22Rv1 (cell line): ENCODE results near the gene RALGPS1.

Source experiments
- CTCF ChIP-seq: fragments of 450-650 bp; IDR thresholded peaks from 2 replicates; pipeline ENCODE4 v1.5.1; 2017; ENCODE audit warnings: mild to moderate bottlenecking
- ZFX ChIP-seq: fragments of 450-650 bp; IDR thresholded peaks from 2 replicates; pipeline ENCODE4 v1.6.1; 2017; ENCODE audit warnings: antibody characterized with exemption, borderline replicate concordance

GRCh38 chr9:127202461-127203169 lies 288.0 kb downstream of the RALGPS1 start:
- TF ChIP-seq CTCF, result no peak
- TF ChIP-seq ZFX, result no peak
